Activated T-cell treated with anti-CD3 and anti-CD28 coated beads for 1 hour (primary cell): ENCODE measurements around the gene NDUFA8.
A peak's percentile ranks its signal among the peaks of the same experiment; 100 is the strongest.

Experiments
- DNase-seq: peaks from one replicate; pipeline ENCODE4 v3.0.0-alpha.2; 2020; ENCODE audit warnings: low read depth

NDUFA8 gene

DNA sequence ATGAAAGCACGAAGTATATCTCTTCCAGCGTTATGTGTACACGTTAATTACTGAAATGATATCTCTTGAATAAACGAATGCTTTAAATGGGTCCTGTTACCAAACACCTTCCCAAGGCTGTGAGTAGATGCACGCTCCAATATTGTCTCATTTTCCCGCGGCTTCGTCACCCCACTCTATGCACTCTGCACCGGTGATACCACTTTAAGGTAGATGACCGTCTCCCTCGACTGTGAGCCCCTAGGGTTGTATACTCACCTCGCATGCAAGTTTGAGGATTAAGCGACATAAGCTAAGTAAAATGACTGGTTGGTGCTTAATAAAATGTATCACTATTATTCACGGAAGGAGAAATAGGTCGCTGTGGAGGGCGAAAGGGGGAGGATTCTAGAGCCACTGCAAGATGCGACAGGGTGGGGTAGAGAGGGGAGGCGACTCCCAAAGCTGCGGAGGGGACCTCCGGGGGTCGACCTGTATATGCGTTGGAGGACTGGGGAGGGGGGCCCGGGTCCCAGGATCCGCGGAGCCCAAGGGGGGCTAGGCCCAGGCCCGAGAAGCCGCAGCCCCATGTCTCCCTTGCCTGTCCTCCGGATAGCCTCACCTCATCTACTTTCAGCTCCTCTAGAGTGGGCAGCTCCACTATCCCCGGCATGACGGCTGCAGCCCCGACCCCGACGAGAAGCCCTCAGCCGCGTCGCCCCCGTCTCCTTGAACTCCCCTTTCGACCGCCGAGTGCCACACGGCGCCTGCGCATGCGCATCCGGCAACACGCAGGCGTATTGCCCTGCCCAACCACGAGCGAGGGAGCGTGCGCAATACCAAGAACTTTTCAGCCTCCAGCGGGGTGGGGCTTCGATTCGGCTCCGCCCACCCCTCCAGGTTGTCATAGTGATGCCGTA, at the start of gene NDUFA8, which contains the start of gene MORN5:
TSS of gene NDUFA8 (minus strand) at position 754 of the 899 bp plus-strand sequence. CDS start at position 652, 102 bp downstream.
TSS of gene MORN5 (plus strand) at position 883 of the 899 bp plus-strand sequence. CDS start 65 bp downstream, outside the sequence.
- peak; percentile 94 for DNase-seq

DNA sequence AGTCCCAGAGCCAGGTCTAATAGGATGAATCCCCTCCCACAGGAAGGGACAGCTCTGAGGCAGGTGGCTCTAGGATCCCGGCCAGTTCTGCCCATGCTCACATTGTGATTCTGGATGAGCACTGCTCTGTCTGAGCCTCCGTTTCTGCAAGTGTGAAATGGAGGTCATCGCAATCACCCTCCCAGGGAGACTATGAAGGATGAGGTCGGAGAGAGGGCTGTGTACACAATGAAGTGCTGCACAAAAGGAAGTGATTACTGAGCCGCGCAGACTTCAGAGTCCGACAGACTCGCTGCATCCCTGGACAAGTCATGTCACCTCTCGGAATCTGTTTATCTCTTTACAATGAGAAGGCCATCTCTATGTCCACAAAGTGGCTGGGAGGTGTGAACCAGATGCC, 47.5 kb upstream of the NDUFA8 start:
- DNase-seq = no peak

DNA sequence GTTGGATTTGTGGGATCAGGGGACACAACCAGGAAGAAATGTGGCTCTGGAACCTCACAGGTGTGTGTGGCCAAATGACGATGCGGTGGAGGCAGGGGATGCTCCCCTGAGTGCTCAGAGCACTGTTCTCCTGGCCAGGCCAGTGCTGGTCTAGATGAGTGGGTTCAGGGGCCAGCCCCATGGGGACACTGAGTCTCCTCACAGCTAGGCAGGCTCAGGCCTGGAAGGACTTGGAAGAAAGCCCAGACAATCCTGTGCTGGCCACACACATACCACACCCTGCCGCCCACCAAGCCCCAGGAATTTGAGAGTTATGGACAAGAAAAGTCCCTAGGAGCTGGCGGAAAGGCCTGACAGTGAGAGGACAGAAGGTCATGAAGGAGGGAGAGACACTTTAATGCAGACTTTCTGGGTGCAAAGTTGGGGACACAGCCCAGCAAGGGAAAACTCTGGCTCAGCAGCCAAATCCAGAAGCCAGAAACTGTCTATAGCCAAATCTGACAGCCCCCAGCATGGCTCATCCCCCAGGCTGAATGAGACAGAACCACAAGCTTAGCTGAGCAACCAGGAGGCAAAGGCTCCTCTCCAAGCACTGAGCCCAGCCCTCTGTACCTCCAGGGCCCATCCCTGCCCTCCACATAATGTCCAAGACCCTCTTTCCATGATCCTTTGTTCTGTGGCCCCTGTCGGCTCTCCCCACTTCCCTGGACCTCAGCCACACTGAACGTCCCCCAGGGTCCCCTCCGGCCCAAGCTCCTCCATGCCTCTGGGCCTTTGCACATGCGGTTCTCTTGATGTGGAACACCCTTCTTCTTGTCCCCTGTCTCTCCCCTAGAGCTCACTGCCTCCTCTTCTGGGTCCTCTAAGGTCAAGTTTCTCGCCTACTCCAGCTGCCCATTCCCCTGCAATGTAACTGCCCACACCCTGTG, 46.8 kb upstream of the NDUFA8 start:
- no peak for DNase-seq

DNA sequence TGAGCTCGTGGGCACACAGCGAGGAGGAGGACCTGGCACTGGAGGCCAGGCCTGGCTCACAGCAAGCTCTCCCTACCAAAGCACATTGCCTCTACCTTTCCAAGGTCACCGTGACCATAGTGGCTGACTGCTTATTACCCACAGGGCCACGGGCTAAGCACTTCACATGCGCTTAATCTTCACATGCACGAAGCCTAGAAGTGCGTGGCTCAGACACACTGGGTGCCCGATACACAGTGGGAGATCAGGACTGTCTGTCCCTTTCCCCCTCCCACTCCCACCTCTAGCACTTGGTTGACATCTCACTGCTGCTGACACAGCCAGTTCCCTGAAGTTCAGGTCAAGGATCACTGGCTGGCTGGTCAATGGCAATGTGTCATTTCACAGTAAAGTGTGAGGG, 45.6 kb upstream of the NDUFA8 start:
- DNase-seq = no peak

DNA sequence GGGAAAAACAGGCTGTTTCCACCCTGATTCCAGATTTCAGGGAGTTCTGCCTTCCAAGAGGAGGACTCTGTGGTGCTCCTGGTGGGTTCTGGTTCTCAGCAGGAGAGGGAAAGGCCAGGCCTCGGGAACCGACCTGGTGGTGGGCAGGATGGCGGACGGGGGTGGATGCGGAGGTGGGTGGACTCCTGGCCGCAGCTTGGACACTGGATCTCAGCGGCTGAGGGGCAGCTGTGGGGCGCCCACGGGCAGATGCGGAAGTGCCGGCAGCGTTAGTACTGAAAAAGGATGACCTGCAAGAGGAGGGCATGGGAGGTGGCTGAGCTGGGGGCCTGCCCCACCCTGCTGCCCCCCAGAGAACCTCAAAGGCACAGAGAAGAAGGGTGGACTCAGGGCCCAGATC, 44.9 kb upstream of the NDUFA8 start:
- no peak for DNase-seq

DNA sequence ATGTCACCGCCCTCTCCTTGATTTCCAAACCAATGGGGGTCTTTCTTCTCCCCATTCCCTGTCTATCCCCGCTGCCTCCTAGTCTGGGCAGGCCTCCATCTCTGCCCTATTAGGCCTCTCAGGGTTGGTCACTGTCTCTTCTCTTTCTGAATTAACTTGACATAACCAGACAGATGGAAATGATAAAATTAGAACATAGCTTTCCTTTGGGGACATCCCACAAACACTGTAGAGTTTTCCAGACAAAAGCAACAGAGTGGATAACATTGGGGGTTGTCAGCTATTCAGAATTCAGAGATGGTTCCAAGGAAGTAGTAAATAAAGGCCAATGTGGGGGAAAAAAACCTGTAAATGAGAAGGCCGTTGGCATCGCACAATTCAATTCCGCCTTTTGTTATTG, 44.5 kb upstream of the NDUFA8 start:
- no peak for DNase-seq

DNA sequence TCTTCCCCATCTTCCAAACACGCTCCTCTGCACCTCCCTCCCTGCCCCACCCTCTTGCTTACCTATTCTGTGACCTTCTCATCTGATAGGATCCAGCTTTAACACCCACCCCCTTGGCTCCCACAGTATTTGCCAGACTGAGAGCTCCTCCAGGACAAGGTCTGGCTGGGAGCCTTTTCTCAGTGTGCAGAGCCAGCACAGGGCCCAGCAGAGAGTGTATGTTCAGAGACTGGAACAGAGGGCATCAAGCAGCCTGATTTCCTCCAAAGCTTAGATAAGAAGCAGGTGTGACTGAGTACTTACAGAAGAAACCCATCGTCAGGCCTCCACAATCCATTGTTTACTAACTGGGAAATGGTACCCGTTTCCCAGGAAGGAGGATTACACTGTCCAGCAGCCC, 42.5 kb upstream of the NDUFA8 start:
- no peak for DNase-seq

DNA sequence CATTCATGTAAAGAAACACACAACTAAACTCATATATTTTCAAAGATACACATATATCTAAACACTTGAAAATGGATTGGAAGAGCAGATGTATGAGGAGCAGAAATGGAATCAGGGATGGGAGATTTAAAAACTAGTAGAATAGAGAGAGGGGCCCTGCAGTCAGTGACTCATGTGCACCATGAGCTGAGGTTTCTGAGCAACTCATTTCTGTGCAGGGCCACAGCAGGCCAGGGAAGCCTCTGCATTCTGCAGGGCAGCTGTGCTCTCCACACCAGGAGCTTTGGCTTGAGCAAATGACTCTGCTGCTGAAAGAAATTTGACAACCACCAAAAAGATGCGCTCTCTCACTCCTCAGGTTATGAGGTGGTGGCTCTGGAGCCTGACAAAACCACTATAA, 42.1 kb upstream of the NDUFA8 start:
- DNase-seq = no peak

DNA sequence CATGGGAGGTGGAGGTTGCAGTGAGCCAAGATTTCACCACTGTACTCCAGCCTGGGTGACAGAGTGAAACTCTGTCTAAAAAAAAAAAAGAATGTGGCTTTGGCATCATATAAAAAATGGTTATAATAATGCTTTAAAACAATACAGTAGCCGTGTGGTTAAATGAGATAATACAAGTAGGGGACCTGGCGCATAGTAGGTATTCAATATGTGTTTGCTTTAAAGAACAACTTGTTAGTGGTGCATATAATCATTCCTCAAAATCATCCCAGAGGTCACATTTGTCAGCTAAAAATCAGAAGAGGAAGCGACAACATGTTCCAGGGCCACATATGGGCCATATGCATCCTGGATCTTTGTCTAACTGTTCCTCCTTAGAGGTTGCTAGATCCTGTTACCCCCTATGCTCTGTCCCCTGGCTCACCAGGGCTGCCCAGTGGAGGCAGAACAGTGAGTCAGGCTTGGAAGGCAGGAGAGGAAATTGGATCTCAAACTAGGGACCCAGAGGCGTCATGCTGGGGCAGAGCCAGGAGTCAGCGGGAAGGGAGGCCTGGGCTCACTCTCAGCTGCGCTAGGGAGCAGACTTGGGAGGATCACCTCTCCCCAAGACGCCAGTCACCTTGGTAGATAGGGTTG, 41.5 kb upstream of the NDUFA8 start:
- no peak for DNase-seq

DNA sequence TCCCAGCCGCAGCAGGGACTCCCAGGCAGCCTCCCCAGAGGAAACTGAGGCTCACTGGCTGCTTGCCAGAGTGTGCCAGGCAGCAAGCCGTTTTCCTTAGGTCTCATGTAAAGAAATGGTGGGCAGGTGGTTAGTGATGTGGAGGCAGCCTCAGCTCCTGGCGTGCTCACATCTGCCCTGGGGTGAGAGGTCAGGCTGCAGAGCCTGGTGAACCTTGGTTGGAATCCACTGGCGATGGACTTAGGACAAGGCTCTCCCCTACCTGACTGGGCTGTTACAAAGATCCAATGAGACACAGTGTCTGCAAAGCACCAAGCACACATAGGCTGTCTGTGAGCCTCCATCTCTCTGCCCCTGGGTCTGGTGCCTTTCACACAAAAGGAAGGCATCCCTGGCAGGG, 38.3 kb upstream of the NDUFA8 start:
- DNase-seq = no peak

DNA sequence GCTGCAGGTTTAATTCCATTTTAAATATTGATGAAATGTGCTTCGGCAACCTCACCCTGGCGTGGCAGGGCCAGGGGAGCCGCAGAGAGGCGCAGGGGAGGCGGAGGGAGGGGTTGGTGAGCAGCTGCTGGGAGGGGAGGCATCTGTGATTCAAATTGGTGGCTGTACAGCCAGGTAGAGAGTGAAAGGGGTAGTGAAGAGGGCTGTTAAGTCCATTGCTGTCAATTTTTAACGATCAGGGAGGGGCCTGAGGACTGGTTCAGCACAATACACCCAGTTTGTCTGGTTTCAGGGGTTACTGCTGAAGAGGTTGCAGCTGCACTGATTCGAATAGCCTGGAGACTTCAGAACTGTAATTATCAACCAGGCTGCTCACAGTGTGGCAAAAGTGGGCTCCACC, 37.8 kb upstream of the NDUFA8 start:
- no peak for DNase-seq

DNA sequence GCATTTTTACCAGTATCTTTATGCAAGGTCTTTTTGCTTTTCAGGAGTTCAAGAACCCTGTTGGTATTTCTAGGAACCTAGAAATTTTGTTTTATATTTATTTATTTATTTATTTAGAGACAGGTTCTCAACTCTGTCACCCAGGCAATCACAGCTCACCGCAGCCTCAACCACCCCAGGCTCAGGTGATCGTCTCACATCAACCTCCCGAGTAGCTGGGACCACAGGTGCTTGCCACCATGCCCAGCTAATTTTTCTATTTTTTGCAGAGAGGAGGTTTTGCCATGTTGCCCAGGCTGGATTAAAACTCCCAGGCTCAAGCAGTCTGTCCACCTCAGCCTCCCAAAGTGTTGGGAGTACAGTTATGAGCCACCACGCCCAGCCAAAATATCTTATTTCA, 36.3 kb upstream of the NDUFA8 start:
- DNase-seq = no peak

DNA sequence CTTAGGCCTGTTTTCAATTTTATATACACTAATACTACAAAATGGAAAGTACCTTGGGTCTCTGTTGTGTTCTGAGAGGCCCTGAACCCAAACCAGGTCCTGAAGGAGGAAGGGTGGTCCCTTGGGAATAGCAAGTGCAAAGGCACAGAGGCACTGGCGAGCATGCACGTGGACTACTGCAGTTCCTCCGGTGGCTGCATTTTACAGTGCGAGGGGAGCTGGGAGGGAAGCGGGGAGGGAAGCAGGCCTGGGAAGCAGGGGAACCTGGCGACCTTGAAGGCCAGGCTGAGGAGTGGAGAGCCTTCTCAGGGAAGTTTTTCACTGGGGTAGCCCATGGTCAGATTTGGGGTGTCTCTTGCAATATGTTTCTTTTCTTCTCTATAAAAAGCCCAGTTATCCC, 34.1 kb upstream of the NDUFA8 start:
- no peak for DNase-seq

DNA sequence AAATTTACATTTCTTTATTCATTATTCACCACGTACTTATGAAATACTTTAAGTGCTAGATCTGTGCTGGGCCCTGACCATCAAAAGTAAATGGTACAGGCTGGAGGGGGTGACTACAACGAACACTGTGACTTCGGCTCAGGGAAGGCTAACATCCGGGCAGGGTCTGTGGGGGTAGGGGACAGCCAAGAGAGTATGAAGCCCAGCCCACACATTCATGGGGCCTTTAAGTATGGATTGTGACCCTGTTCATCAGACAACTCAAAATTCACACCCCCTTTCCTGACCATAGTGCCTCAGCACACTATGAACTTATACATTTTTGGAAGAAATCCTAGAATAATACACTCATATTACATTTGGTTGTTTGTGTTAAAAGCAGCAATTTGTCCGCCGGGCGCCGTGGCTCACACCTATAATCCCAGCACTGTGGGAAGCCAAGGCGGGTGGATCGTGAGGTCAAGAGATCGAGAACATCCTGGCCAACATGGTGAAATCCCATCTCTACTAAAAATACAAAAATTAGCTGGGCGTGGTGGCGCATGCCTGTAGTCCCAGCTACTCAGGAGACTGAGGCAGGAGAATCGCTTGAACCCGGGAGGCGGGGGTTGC, 33.4 kb upstream of the NDUFA8 start:
- DNase-seq = no peak

DNA sequence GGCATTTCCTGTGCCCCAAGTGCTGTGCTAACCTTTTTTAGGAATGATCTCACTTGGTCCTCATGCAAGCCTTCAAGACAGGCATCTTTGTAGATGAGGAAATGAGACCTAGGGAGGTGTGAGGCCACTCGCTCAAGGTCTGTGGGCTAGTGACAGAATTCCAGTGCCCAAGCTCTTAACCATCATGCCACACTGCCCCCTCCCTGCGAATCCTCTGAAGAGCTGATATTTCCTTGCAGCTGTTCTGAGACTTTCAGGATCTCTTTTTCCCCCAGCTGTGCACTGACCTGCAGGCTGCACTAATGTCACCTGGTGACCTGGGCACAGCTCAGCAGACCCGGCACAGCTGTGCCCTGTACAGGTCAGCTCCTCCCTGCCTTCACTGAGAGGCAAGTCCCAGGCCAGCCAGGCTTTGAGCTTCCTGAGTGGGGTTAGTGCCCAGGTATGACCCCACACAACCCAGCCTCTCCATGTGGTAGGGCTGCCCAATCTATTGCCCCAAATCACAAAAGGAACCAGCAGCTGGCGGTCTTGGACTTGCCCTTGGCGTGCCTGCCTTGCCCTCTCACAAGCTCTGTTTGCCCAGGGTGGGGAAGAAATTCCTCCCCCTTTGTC, 32.8 kb upstream of the NDUFA8 start:
- DNase-seq = no peak

DNA sequence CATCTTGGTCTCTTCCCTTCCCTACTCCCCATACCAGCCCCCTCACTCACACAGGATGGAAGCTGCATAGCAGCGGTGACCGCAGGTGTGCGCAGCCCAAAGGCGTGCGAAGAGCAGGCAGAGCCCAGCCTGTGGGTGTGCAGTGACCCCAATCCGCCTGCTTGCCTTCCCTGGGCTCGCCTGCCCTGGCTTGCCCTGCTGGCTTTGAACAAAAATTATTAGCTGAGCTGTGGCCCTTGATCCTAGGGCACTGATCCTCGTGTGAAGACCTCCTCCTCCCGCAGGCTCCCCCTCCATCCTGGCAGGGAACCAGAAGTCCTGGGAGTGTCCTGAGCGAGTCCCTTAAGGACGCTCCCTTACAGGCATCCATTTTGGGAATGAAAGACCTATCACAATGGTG, 32.0 kb upstream of the NDUFA8 start:
- DNase-seq = no peak

DNA sequence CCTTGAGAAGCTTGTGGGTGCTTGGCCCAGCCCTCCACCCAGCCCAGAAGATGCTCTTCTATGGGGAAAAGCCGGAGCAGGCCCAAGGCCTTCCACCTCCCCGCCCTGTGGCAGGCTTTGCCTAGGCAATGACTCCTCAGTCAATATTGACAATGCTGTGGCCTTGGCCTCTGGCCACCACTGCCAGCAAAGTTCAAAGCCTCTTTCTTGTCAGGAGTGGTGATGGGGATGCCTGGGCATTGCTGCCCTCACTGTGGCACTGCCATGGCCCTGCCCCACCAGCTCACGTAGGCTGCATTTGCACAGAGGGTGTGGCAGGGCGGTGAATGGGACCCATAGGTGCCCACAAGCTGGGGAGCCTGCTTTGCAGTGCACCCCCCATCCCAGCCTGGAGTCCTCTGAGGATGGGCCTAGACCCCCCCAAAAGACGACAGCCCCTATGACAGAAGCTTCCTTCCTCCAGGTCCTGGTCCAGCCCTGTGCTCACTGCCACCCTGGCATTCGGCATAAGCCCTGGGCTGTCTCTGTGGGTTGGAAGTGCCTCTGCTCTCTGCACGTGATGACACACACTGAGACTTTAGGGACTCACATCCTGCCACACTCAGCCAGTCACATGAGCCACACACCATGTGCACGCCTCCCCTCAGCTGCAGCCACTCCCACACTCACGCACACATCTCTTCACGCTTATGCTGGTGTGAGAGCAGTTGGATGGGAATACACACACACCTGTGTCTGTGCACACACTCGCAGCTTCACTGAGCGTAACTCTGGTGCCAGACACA, 31.2 kb upstream of the NDUFA8 start:
- DNase-seq = no peak

DNA sequence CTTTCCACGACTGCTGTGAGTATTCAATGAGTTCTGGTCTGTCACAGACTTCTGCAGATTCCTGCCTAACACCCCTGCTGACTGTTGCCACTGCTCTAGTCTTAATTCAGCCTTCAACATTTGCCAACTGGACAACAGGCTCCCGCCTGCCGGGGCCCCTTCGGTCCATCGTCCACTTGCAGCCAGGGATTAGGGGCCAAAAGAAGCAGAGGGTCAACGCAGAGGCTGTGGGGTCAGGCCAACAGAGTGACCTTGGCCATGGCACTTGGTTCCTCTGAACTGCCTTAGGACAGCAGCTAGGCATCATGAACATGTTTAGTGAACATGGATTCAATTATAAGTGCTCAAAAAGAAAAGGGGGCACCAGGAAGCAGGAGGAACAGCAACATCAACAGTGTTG, 28.8 kb upstream of the NDUFA8 start:
- no peak for DNase-seq

DNA sequence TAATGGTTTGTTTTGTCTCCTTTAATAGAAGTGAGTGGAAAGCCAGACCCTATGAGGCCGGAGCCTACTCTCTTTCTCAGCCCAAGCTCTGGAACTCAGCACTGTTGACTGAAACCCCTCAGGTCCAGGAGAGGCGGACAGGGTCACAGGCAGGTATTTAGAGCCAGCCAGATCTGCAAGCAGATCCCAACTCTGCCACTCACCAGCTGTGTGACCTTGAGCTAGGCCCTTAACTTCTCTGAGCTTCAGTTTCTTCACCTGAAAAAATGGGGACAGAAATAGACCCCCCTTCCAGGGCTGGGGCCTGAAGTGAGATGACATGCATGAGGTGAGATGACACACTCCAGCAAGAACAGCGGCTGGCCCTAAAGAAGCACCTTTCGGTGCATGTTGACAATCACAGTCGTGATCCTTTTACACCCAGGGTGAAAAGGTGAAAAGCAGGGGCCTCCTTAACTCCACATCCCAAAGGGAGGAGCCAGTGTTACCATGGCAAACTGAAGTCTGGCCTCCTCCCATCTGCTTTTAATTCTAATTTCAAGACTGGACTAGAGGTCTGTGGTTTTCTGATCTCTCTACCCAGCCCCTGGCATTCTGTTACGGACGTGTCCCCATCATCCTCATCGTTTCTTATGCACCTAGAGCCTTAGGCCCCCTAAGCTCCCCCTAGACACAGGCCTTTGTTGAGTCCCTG, 27.3 kb upstream of the NDUFA8 start:
- no peak for DNase-seq

DNA sequence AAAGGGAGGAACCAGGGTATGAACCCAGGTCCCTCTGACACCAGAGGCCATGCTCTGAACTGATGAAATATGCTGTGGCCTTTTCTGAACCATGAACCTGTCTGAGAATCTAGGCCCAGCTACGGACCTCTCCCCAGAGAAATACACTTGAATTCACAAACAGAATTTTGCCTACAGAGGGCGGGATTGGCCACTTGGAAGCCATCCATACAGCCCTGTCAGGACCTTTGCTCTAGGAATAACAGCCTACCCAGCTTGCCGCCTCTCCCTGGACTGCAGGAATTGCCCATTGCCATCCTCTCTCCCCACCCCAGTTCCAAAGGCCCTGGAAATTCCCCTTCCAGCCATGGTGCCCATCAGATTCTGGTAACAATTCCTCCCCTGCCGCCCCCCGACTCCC, 26.7 kb upstream of the NDUFA8 start:
- no peak for DNase-seq
